Jurkat, Clone E6-1 (cell line): ENCODE data around the gene OVOL3.

Experiments
- DNase-seq: peaks from one replicate; pipeline ENCODE4 v3.0.0-alpha.2; 2011; ENCODE audit warnings: low read depth, low spot score
- H3K4me3 ChIP-seq: 2 replicates; pipeline ENCODE4 v1.5.1; 2011; ENCODE audit warnings: mild to moderate bottlenecking, low read length, control low read depth, moderate library complexity

Gene OVOL3

DNA sequence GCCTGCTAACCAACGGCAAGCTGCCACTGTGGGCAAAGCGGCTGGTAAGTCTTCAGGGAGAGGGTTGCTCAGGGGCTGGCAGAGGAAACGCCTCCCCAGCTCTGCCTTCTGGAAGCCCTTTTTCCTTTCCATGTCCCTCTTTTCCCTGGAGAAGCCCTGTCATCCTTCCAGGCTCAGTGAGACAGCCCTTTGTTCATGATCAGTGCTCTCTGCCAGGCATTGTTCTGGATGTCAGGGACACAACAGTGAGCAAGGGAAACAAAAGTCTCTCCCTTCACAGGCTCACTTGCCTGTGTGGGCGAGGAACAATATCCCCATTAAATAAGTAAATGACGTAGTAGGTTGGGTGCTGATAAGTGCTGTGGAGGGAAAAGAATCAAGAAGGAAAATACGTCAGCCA lies 13.9 kb upstream of the OVOL3 start:
- no peak overlapping the region for H3K4me3 ChIP-seq
- no peak for DNase-seq

DNA sequence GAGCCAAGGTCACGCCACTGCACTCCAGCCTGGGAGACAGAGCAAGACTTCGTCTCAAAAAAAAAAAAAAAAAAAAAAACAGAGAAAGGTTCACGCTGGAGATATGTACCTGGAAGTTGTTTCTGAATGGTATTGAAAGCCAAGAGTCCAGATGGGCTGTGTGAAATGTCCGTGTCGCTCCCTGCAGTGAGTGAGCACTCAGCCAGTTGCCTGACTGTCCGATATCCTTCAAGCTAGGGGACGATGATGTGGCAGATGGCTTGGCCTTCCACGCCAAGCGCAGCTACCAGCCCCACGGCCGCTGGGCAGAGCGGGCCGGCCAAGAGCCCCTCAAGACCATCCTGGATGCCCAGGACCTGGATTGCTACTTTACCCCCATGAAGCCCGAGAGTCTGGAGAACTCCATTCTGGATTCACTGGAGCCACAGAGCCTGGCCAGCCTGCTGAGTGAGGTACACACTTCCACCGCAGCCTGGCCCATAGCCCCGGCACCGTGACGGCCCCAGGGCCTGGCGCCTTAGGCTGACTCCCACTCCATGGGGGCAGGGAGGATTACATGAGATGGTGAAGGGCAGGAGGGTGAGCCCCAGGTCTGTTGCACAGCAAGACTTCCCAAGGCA lies 11.7 kb upstream of the OVOL3 start:
- DNase-seq = no peak
- H3K4me3 ChIP-seq = no peak overlapping the region

DNA sequence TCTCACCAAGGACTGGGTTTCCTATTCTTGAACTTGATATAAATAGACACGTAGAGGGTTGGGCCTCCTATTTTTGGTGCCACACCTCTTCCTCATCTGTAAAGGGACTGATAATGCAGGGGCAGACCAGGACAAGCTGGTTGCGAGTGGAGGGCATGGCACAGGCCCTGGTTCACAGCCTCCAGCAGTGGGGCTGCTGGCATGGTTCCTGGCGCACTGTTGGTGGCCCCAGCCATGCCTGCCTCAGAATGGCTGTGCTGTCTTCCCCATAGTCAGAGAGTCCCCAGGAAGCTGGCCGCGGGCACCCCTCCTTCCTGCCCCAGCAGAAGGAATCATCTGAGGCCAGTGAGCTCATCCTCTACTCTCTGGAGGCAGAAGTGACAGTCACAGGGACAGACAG lies 10.5 kb upstream of the OVOL3 start:
- no peak overlapping the region for H3K4me3 ChIP-seq
- DNase-seq = no peak

DNA sequence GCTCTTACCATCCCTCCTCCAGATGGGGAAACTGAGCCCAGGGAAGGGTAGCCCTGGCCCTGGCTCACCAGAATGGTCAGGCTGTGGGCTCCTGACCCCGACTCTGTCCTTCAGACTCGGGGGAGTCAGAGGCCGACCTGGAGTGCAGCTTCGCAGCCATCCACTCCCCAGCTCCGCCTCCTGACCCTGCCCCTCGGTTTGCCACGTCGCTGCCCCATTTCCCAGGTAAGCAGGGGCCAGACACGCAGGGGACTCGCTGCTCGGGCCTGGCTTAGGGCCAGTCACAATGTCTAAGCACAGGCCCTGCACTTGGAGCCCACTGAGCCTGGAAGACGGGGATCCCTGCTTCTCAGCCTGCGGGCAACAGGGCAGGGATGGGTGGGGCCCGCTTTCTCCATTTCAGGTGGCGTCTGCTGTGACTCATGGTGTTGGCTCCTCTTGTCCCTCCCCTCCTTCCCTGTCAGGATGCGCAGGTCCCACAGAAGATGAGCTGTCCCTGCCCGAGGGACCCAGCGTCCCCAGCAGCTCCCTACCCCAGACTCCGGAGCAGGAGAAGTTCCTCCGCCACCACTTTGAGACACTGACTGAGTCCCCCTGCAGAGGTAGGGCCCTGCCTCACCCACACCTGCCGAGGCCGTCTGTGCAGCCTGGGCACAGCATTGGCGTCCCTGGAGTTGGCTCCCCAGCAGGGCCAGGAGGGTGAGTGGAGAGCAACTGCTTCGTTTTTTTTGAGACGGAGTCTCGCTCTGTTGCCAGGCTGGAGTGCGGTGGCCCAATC lies 9.2 kb upstream of the OVOL3 start:
- no peak for DNase-seq
- H3K4me3 ChIP-seq = no peak overlapping the region

DNA sequence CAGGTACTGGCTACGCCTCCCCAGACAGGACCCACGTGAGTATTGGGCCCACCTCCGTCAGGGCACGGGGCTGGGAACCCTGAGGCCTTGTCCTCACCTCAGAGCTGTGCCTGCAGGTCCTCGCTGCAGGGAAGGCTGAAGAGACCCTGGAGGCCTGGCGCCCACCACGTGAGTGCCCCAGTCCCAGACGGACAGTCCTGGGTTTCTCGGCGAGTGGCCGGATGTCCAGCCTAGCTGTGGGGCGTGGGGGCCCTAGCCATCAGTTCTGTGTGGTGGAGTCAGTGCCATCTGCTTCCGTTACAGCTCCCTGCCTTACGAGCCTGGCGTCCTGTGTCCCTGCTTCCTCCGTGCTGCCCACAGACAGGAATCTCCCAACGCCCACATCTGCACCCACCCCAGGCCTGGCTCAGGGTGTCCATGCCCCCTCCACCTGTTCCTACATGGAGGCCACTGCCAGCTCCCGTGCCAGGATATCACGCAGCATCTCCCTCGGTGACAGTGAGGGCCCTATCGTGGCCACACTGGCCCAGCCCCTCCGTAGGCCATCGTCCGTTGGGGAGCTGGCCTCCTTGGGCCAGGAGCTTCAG lies 7.8 kb upstream of the OVOL3 start:
- no peak overlapping the region for H3K4me3 ChIP-seq
- DNase-seq = no peak

DNA sequence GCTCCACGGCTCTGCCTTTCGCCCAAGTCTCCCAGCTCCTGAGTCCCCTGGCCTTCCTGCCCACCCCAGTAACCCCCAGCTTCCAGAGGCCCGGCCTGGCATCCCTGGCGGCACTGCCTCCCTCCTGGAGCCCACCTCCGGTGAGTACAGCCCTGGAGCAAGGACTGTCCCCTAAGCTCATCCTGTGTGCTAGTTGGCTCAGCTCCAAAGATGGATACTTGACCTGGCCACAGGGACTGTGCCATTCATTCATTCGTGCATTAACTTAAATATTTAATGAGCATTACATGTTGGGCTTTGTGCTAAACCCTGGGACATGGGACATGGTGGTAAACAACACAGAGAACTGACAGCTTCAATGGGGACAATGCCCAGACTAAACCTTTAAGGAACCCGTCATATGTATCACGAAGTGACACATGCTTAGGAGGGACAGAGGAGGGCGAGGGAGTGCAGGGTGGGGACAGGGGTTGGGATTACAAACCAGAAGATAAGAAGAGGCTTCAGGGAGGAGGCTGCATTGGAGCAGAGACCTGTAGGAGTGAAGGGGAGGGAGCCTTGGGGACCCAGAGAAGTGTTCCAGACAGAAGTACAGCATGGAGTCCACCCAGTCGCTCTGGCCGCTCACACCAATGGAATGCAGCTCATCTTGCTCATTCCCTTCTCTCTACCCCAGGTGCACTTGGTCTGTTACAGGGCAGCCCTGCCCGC lies 6.9 kb upstream of the OVOL3 start:
- no peak for DNase-seq
- no peak overlapping the region for H3K4me3 ChIP-seq

DNA sequence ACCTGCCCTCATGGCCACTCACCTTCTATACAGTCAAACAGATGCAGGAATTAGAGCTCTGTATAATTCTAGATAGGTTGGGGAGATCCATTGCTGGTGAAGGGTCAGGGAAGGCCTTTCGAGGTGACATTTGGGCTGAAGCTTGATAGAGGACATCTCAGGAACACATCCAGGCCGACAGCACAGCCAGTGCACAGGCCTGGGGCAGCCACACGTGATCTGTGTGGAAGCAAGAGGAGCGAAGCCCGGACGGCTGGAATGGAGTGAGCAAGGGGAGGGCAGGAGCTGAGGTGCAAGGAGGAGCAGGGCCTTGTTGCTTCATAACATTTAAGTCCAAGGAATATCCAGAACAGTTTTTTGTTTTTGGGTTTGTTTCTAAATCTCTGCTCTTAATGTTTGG lies 4.5 kb upstream of the OVOL3 start:
- DNase-seq = no peak
- H3K4me3 ChIP-seq = no peak overlapping the region

DNA sequence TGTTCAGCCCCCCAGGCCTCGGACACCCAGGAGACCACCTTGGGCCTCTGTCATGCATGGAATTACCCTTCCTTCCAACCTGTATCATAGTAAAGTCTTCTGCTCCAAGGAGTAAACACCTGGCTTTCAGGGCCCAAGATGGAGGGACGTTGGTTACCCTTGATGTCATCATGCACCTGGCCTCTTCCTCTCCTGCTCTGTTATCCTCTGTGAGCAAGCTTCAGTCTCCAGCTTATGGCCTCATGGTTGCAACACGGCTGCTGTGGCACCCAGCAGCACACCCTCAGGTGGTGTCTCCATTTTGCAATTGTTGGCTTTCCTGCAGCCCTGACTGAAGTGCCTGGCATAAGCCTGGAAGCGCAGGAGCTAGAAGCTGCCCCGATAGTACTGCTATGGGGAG lies 4.0 kb upstream of the OVOL3 start:
- no peak overlapping the region for H3K4me3 ChIP-seq
- DNase-seq = no peak

DNA sequence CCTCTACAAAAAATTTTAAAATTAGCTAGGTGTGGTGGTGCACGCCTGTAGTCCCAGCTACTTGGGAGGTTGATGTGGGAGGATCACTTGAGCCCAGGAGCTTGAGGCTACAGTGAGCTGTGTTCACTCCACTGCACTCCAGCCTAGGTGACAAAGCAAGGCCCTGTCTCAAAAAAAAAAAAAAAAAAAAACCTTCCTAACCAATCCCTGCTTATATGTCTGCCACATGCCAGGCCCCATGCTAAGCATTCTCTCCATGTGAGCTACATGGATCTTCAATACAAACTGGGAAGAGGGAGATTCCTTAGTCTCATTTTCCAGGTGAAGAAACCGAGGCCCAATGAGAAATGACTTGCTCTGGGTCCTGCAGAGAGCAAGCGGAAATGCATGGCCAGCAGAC lies 2.3 kb upstream of the OVOL3 start:
- no peak for DNase-seq
- H3K4me3 ChIP-seq = no peak overlapping the region

DNA sequence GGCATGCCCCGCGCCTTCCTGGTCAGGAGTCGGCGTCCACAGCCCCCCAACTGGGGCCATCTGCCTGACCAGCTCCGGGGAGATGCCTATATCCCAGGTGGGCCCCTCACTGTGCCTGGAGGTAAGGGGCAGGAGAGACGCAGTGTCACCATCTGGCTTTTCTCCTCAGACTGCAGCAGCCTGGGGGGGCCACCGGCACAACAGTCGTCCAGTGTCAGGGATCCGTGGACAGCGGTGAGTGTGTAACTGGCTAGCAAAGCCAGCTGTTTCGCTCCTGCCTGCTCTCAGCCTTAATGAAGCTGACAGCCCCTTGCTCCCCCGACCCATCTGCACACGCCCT lies 227 bp downstream of the OVOL3 start:
- no peak overlapping the region for H3K4me3 ChIP-seq
- no peak for DNase-seq

DNA sequence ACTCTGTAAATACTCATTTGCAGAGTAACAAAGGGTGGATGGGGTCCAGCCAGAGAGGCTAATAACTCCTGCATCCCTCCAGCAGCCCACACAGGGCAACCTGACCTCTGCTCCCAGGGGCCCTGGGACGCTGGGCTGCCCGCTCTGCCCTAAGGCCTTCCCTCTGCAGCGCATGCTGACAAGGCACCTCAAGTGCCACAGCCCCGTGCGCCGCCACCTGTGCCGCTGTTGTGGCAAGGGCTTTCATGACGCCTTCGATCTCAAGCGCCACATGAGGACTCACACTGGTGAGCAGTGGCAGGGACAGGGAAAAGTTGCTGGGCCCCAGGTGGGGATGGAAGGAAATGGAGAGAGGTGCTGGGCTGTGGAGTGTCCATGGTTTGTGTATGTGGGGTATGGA lies 1.7 kb downstream of the OVOL3 start:
- no peak overlapping the region for H3K4me3 ChIP-seq
- DNase-seq = no peak

DNA sequence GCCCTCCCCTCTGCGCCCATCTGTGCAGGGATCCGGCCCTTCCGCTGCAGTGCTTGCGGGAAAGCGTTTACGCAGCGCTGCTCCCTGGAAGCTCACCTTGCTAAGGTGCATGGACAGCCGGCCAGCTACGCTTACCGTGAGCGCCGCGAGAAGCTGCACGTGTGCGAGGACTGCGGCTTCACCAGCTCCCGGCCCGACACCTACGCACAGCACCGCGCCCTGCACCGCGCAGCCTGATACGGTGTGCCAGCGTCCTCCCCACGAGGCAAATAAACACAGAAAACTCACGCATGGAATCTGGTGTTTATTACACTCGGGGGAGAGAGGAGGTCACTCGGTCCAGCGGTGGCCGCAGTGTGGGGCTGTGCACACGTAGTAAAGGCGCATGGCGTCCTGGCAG lies 2.5 kb downstream of the OVOL3 start:
- no peak for DNase-seq
- peak overlapping the region; percentile 79 for H3K4me3 ChIP-seq

DNA sequence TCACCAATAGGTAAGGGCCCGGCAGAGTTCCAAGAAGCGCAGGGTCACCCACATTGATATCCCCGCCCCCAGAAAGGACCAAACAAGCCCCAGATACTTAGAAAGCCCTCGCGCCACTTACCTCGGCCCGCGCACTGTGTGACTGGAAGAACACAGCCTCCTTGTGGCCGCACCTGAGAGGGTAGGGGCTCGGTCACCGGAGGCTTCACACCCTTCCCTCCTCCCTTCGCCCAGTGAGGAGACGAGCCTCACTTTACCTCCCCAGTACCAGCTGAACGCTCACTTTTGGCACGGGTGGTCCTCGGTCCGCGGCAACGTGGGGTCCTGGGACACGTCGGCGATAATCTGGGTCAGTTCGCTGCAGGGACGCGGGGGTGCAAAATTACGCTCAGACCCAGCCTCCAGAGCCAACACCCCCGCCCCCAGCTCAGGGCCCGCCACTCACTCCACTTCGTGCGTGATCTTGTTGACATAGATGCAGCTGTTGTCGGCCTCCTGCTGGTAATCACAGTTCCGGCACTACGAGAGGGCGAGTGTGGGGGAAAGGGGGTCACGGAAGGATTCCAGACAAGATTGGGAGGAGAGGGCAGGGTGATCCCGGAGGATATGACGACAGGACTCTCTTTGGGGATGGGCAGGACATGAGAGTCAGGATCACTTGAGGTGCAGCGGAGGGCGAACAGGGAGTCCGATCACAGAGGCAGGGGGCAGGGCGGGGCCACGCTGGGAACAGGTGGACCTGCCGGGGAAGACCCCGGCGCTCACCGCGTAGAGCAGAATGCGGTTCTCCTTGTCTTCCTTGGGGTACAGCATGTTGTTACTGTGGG lies 3.2 kb downstream of the OVOL3 start:
- H3K4me3 ChIP-seq = peak overlapping the region; percentile 79
- no peak for DNase-seq

DNA sequence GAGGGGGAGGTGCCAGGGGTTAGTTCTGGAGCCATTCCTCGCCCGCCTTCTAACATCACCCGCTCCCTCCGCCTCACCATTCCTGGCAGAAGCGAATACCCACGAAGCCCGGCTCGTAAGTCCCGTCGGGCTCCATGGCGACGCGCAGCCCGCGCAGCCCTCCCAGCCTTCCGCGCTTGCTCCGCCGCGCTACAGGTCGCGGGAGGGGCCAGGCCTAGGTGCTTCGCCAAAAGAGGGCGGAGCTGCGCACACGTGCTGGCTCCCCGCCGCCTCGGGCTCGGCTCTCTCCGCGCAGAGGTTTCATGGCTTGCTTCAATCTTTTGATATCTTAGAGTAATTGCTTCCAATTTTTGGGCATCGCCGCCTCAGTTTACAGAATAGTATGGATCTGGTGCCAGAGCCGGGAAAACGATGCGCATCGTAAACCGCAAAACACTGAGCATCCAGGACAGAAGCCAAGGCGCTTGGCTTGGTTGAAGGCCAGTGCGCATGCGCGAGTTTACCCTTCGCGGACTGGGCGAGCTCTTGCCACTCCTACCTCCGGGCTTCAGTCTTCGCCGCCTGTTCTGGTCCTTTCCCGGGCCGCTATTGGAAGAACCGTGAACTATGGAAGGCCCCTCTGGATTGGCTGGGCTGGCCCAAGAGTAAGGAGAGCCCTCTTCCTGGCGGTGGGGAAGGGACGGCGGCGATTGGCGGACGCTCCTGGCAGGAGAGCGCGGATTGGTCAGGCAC lies 3.9 kb downstream of the OVOL3 start, which contains the start of gene POLR2I:
Gene POLR2I (minus strand): TSS at position 155 of the 732 bp plus-strand sequence. CDS start 19 bp downstream, at position 136.
- peak; percentile 99 for DNase-seq
- peak within 1 kb of the TSS; percentile 79 for H3K4me3 ChIP-seq

DNA sequence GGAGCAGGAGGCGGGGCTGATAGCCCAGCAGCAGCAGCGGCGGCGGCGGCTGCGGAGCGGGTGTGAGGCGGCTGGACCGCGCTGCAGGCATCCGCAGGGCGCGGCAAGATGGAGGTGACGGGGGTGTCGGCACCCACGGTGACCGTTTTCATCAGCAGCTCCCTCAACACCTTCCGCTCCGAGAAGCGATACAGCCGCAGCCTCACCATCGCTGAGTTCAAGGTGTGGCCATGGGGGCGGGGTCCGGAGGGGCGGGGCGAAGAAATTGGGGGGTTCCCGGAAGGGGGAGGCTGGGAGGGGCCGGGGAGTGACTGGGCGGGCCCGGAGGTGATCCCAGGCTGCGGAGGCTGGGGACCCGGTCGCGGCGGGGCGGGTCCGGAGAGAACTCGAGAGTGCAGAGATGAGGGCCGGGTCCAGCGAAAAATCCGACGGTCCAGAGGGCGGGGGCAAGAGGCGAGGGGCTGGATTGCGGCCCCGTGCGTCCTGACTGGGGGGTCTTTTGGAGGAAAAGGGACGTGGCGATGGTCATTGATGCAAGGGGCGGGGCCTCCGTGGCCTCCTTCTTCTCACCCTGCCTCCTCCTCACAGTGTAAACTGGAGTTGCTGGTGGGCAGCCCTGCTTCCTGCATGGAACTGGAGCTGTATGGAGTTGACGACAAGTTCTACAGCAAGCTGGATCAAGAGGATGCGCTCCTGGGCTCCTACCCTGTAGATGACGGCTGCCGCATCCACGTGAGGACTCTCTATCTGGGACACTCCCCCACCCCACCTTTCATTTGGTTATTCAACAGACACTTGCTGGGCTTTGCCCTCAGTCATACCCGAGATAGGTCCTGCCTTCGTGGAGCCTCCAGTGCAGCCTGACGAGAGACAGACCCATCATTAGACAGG lies 4.8 kb downstream of the OVOL3 start, which contains the start of gene TBCB:
Gene TBCB (plus strand): TSS at position 16 of the 891 bp plus-strand sequence. CDS start 93 bp downstream, at position 109.
- no peak for DNase-seq

DNA sequence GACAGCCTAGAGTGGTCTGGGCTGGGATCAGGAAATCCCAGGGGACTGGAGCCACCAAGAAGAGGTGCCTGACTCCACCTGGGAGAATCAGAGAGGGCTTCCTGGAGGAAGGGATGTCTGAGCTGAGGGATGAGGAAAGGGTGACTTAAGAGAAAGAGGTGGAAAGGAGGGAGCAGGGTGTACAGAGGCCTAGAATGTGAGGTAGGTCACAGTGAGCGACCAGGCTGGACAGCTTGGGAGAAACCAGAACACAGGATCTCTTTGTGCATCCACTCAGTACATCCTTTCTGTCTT lies 5.3 kb downstream of the OVOL3 start:
- peak overlapping the region; percentile 79 for H3K4me3 ChIP-seq
- no peak for DNase-seq

More for the DNA sequence above, 4.8 kb downstream of the OVOL3 start, which contains the start of gene TBCB:
- H3K4me3 ChIP-seq = peak within 1 kb of the TSS; percentile 79

DNA sequence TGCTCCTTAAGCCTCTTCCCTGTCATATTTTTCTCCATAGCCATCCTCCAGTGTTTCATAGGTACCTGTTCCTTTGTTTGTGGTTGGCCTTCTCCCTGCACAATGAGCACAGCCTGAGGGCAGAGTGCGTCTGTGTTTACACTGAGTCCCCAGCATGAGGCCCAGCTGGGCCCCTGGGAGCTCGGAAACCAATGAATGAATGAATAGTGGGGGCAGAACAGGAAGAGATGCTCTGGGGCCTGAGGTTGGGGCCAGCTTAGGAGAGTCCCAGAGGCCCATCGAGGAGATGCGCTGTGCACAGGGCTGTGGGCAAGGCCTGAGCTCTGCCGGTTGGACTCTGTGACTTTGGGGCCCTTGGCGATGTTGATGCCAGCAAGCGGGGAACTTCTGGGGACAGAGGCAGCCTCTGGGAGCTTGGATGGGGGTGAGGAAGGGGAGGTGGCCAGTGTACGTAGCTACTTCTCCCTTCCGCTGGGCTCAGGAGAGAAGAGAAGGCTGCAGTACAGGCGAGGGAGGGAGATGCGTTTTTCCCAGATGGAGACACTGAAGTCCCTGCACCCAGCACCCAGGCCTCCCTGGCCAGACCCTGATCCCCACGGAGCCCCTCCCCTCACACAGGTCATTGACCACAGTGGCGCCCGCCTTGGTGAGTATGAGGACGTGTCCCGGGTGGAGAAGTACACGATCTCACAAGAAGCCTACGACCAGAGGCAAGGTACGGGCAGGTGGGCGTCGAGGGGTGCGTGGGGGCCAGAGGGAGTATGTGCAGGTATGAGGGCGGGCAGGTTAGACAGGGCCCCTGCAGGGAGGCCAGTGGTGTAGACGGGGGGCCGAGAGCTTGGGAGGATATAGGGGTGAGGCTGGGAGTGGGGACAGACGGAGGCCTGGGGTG lies 9.4 kb downstream of the OVOL3 start:
- no peak overlapping the region for H3K4me3 ChIP-seq

More for the DNA sequence above, 9.4 kb downstream of the OVOL3 start:
- DNase-seq = no peak
